ENCODE measurements around the gene FBXO34.

Gene FBXO34

GRCh38 chr14:55270832-55271571, at the start of gene FBXO34:
FBXO34 (plus strand) TSS chr14:55271421; CDS start chr14:55350391, 78,970 bp downstream.
- peak within 1 kb of the TSS; percentile 62 for H3K27ac ChIP-seq
- peak; percentile 99 for TF ChIP-seq CTCF (IDR thresholded peaks at IDR 0.05)
- no peak for TF ChIP-seq ZFX (IDR thresholded peaks at IDR 0.05; ENCODE audit: borderline replicate concordance)

GRCh38 chr14:55221968-55222367, 49.3 kb upstream of the FBXO34 start:
- TF ChIP-seq ZFX (IDR thresholded peaks at IDR 0.05; ENCODE audit: borderline replicate concordance) = no peak
- no peak for TF ChIP-seq CTCF (IDR thresholded peaks at IDR 0.05)
- H3K27ac ChIP-seq = no peak overlapping the region

GRCh38 chr14:55223364-55223763, 47.9 kb upstream of the FBXO34 start:
- H3K27ac ChIP-seq = no peak overlapping the region
- TF ChIP-seq CTCF (IDR thresholded peaks at IDR 0.05) (no peak), ZFX (IDR thresholded peaks at IDR 0.05; ENCODE audit: borderline replicate concordance) (no peak)

GRCh38 chr14:55228261-55228660, 43.0 kb upstream of the FBXO34 start:
- H3K27ac ChIP-seq = no peak overlapping the region
- TF ChIP-seq CTCF (IDR thresholded peaks at IDR 0.05) (no peak), ZFX (IDR thresholded peaks at IDR 0.05; ENCODE audit: borderline replicate concordance) (no peak)

- TF ChIP-seq CTCF (IDR thresholded peaks at IDR 0.05) (no peak), ZFX (IDR thresholded peaks at IDR 0.05; ENCODE audit: borderline replicate concordance) (no peak)
- H3K27ac ChIP-seq = no peak overlapping the region
These were observed 37.6 kb upstream of the FBXO34 start for GRCh38 chr14:55233591-55233990.

- H3K27ac ChIP-seq = no peak overlapping the region
- TF ChIP-seq CTCF (IDR thresholded peaks at IDR 0.05) (no peak), ZFX (IDR thresholded peaks at IDR 0.05; ENCODE audit: borderline replicate concordance) (no peak)
These were observed 33.1 kb upstream of the FBXO34 start for GRCh38 chr14:55238019-55238680.

GRCh38 chr14:55239320-55239719, 31.9 kb upstream of the FBXO34 start:
- no peak for TF ChIP-seq CTCF (IDR thresholded peaks at IDR 0.05)
- H3K27ac ChIP-seq = no peak overlapping the region
